Measurements from ENCODE around the gene TAS2R8.
"Not testable (repeated sequence)": the region's sequence is repeated elsewhere in the genome, so short reads cannot be mapped to it uniquely, and the experiment has no call there.

The TAS2R8 gene, protein sequence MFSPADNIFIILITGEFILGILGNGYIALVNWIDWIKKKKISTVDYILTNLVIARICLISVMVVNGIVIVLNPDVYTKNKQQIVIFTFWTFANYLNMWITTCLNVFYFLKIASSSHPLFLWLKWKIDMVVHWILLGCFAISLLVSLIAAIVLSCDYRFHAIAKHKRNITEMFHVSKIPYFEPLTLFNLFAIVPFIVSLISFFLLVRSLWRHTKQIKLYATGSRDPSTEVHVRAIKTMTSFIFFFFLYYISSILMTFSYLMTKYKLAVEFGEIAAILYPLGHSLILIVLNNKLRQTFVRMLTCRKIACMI

GRCh38 chr12:10807186-10807585 lies at the start of gene TAS2R8:
TSS of gene TAS2R8 (minus strand) at chr12:10807286. CDS start at chr12:10806980, 306 bp downstream.
- no peak for DNase-seq

- no peak for DNase-seq
These were observed 48.7 kb upstream of the TAS2R8 start for GRCh38 chr12:10855807-10856206.

- no peak for DNase-seq
These were observed 46.7 kb upstream of the TAS2R8 start for GRCh38 chr12:10853776-10854175.

GRCh38 chr12:10851243-10851858 lies 44.3 kb upstream of the TAS2R8 start:
- no peak for DNase-seq

DNA sequence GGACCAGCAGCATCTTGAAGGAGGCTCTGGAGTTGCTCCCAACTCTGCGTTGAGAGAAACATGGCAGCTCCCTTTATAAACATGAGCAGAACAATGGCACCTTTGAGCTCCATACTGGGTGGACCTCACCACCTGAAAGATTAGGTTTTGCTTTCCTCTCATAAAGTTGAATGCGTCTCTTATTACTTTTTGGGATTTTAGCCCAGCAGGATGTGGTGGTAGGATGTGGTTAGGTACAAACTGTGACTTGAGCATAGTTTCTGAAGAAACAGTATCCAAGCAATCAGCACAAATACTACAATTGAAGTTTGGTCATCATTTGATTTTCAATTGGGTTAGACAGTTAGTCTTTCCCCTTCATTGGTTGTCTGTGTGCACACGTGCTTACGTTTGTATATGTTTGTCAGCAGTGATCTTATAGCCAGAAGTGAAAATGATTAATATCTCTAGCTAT lies 42.4 kb upstream of the TAS2R8 start, which contains the start of gene PRR4:
Gene PRR4, minus strand, starts transcription at position 51 of the 454 bp plus-strand sequence. Its CDS starts 38 bp downstream, at position 13.
- no peak for DNase-seq

- DNase-seq = no peak
These were observed 40.7 kb upstream of the TAS2R8 start for GRCh38 chr12:10847744-10848143.

GRCh38 chr12:10842862-10843261 lies 35.8 kb upstream of the TAS2R8 start:
- DNase-seq = no peak

DNA sequence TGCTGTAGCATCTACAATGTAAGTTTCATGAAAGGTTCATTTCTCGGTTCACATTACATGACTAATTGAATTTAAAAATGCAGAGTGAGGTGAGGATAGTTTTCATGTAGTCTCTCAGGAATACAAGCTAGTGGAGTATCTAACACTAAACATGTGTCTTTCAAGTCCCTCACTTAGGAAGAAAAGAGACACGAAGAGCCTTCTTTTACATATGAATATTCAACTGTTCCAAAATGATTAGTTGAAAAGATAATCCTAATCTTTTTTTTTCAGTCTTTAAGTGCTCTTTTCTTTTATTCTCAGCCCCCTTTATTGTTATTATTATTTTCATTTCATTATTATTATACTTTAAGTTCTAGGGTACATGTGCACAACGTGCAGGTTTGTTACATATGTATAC lies 31.4 kb upstream of the TAS2R8 start:
- no peak for DNase-seq

GRCh38 chr12:10829994-10830393 lies 22.9 kb upstream of the TAS2R8 start:
- DNase-seq = no peak

- no peak for DNase-seq
These were observed 19.2 kb upstream of the TAS2R8 start, which contains the start of gene TAS2R10 for GRCh38 chr12:10826258-10826657. TSS of gene TAS2R10 (minus strand) at chr12:10826358. CDS start at chr12:10826269, 89 bp downstream.

- no peak for DNase-seq
These were observed 17.9 kb upstream of the TAS2R8 start for GRCh38 chr12:10824957-10825356.

DNA sequence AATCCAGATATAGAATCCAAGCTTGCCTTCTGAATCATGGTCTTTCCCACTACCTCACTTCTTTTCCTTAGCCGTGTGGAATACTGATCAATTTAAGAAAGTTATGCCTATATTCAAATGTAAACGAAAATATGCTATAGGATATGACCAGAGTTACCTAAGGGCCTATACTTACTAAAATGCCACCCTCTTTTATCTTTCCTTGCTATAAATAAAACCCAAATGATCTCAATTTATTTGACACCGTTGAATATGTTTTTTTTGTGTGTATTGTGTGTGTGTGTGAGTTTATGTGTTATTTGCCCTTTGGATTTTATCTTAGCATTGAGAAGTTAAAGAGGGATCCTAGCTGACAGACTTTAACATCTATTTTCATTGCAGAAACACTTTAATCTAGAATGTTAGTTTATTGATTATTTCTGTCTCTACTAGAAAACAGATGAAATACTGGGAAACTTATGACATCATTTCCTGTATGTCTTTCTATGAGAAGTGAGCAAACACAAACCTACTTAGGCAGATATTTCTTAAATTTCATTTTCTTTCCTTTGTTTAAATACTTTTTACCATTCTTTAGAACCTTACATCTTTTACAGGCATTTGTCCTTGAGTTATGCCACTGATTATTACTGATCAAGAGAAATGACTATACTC lies 4.9 kb upstream of the TAS2R8 start:
- no peak for DNase-seq

- no peak for DNase-seq
These were observed 3.0 kb upstream of the TAS2R8 start, which contains the start of gene TAS2R9 for GRCh38 chr12:10810068-10810467. TSS of gene TAS2R9 (minus strand) at chr12:10810168. CDS start at chr12:10810075, 93 bp downstream.

DNA sequence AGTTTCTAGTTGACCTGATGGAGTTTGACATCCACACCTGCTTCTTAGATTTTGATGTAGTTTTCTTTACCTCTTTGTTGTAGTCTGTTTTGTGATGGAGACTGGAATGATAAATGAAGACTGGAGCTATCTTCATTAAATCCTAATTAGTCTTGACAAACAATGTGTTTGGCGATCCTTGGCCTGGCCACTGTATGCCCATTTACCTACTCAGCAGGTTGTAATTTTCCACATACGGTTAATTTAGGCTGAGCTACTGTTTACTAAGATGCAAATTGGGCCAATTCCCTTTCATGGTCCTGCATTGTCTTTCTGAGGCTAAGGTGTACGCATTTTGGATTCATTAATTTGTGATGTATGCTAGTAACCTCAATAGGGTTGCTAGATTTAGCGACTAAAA lies 4.5 kb downstream of the TAS2R8 start, which contains the start of gene TAS2R7:
Gene TAS2R7, minus strand, starts transcription at position 41 of the 400 bp plus-strand sequence. CDS start 57 bp downstream, outside the sequence.
- no peak for DNase-seq

DNA sequence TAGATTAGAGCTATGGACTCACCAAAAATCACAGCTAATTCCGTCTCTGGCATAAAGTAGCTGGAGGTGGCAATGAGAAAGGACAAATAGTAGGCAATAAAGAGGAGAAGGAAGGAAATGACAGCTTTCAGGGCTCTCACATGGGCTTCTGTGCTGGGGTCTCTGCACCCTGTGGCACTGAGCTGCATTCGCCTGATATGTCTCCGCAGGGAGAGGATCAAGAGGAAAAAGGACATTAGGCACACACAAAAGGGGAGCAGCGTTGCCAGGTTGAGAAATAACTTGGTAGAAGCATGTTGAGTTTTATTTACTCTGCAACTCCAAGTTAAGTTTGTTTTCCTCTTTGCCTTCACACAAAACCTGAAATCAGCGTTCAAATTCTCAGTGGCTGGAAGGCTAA lies 5.3 kb downstream of the TAS2R8 start:
- no peak for DNase-seq

- no peak for DNase-seq
These were observed 12.9 kb downstream of the TAS2R8 start for GRCh38 chr12:10794222-10794621.

DNA sequence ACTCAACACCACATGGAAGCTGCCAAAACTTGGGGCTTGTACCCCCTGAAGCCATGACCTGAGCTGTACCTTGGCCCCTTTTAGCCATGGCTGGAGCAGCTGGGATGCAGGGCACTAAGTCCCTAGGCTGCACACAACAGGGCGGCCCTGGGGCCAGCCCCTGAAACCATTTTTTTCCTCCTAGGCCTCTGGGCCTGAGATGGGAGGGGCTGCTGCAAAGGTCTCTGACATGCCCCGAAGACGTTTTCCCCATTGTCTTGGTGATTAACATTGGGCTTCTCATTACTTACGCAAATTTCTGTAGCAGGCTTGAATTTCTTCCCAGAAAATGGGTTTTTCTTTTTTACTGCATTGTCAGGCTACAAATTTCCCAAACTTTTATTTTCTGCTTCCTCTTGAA lies 15.3 kb downstream of the TAS2R8 start:
- not testable (repeated sequence) for DNase-seq

DNA sequence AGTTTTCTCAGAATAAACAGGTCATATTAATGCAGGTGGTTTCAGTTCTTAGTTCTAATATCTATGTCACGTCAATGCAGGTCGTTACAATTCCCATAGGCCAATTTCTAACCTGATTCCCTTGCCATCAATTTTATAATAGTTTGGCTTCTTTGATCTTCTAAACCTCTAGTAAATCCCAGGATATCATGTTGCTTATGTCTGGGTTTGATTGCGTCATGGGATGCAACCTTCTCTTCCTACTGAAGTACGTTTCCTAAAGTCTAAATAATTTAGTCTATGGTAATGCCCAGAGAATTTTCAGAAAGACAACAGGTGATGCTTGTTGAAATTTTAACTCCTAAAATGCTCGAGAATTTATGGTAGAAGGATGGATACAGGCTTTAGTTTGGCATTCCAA lies 23.8 kb downstream of the TAS2R8 start:
- DNase-seq = no peak

- no peak for DNase-seq
These were observed 28.0 kb downstream of the TAS2R8 start for GRCh38 chr12:10779103-10779502.

- DNase-seq = no peak
These were observed 35.9 kb downstream of the TAS2R8 start for GRCh38 chr12:10771132-10771733.

DNA sequence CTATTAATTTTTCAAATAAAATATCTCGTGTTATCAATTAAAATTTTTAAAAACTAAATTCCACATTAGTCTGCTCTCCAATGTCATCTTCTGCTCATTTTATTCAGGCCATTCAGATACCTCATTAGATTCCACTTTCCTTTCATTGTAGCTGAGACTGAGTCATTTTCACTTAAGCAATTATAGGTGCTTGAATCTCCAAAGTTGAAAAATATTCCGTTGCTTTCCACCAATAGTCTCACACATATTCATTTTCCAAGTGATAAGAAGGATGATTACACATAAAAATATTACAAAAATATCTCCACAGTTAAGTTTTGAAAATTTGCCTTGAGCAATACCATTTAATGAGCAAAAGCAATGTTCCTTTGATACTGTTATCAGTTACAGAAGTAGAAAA lies 47.4 kb downstream of the TAS2R8 start:
- no peak for DNase-seq

- no peak for DNase-seq
These were observed 50.9 kb downstream of the TAS2R8 start for GRCh38 chr12:10756194-10756593.
